ENCODE results near the gene TBL1XR1. TPM values are rescaled to one million over a fixed set of nuclear protein-coding genes. Genes with fewer than 3 reads are reported as not detected.

TBL1XR1 gene
- total and polyA plus RNA-seq, 2 of the 4 experiments (the other 2 are of a cell fraction): 25.2 to 170 TPM

- Histone ChIP-seq H2BK120ac (ENCODE audit: low read depth, low read length) (no peak overlapping the region), H2AK5ac (ENCODE audit: low read depth, low read length) (no peak overlapping the region), H4K20me1 (ENCODE audit: insufficient read depth, low read length) (no peaks in the 10 kb centered on the region), H3K27ac (ENCODE audit: insufficient read depth, low read length) (no peak overlapping the region), H2BK15ac (ENCODE audit: low read depth, low read length) (no peak overlapping the region), H3K56ac (ENCODE audit: extremely low read depth, insufficient read depth, low read length) (no peak overlapping the region), H4K5ac (ENCODE audit: low read depth, low read length) (no peak overlapping the region), H3K9ac (ENCODE audit: low read depth, low read length) (no peak overlapping the region), H3K36me3 (ENCODE audit: control insufficient read depth, insufficient read depth, low read length) (no peaks in the 10 kb centered on the region), H3K14ac (replicated peaks; ENCODE audit: low read depth, low read length) (no peak overlapping the region), H2AK9ac (replicated peaks; ENCODE audit: low read depth, low read length, poor library complexity) (no peak overlapping the region), H3K4me3 (ENCODE audit: insufficient read depth, low read depth, low read length) (no peak overlapping the region), H3K18ac (ENCODE audit: low read depth, low read length) (no peak overlapping the region), H4K8ac (ENCODE audit: low read depth in 2 of 2, low read length in 2 of 2) (no peak overlapping the region), H3K4me2 (ENCODE audit: low read depth, low read length) (no peak overlapping the region), H2AFZ (replicated peaks; ENCODE audit: low read length, poor library complexity) (no peak overlapping the region), H3K9me3 (ENCODE audit: control insufficient read depth, insufficient read depth, low read length) (no peaks in the 10 kb centered on the region; the same call in 1 of the 2 replicates), H3K4ac (ENCODE audit: low read depth, low read length) (no peak overlapping the region), H3K27me3 (ENCODE audit: control insufficient read depth, insufficient read depth, low read length) (no peaks in the 10 kb centered on the region), H3K4me1 (ENCODE audit: control insufficient read depth, insufficient read depth, low read length) (no peaks in the 10 kb centered on the region), H2BK5ac (ENCODE audit: low read depth, low read length, poor library complexity, severe bottlenecking) (no peak overlapping the region), H3K23ac (ENCODE audit: low read depth, low read length) (no peak overlapping the region; the same call in 1 of the 2 replicates), H4K91ac (ENCODE audit: insufficient read depth, low read depth, low read length) (no peak overlapping the region), H3K79me1 (ENCODE audit: low read depth in 1 of 2, low read length in 2 of 2) (no peaks in the 10 kb centered on the region), H3K9me1 (ENCODE audit: insufficient read depth, low read length) (no peaks in the 10 kb centered on the region), H2BK20ac (ENCODE audit: low read depth, low read length) (no peak overlapping the region)
- ATAC-seq (ENCODE audit: low read depth): no peak
- in situ Hi-C loops (cut with MboI; ENCODE audit: low sequenced_read_pairs): no loop called here
- no TSS peak for BruUV-seq (replicated peaks)
- dilution Hi-C loops (cut with HindIII; ENCODE audit: low sequenced_read_pairs, unreplicated experiment): no loop called here
- TF ChIP-seq CEBPB (IDR thresholded peaks at IDR 0.05; ENCODE audit: low read depth, low read length) (peak; percentile 39; the same call in 1 of the 2 replicates), CHD1 (IDR thresholded peaks at IDR 0.05; ENCODE audit: low read depth, low read length) (no peak)
- WGBS, 2 experiments (ENCODE audit: extremely low coverage in 2 of 2, insufficient read length in 1 of 2): no CpG with 5 or more reads among the region's 1 CpG
- POLR2A ChIA-PET (ENCODE audit: unreplicated experiment): no interaction called here
- CTCF ChIA-PET: no interaction called here
- DNase-seq: peak; percentile 11
- intact Hi-C loops (cut with micrococcal nuclease): no loop called here
These were observed 32.5 kb upstream of the TBL1XR1 start for GRCh38 chr3:177229791-177230190.

Measured in IMR-90 (cell line).